ENCODE measurements around the gene LRP1B.
"Not testable (repeated sequence)": the region's sequence is repeated elsewhere in the genome, so short reads cannot be mapped to it uniquely, and the experiment has no call there.

The LRP1B gene

DNA sequence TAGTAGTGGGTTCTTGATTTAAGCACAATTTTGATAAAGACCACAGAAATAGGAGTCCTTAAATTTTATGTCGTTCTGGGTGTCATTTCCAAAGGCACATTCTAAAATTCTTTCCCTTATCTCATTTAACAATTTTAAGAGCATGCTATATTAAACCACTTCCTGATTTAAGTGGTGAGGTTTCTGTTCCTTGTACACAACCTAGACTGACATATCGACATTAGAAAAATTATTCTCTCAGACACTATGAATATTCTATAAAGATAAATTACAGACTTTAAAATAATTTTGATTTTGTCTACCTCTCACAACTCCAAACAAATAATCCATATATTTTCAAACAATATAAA is 923.8 kb downstream of the LRP1B start:
- DNase-seq: no peak

DNA sequence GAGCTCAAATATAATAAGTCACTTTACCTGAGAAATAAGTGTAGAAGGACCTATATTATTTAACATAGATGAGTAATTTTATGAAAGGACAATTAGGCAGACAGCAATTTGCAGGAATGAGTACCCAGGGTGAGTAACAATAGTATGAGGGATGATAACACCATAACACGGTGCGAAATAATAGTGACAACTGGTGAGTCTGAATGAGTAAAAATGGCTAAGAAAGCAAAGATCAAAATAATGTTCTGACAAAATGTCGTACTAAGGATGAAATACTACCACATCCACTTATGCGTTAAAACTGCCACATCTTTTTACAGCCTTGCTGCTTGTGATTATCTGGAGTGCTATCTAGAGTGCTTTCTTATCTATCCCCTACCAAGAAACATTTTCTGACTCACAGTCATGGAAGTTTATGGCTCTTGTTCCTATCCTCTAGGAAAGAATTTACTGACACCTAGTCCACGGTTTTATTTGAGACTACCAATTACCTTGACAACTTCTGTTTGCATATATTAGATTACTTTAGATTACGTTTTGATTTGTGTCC is 929.7 kb downstream of the LRP1B start:
- no peak for DNase-seq

- DNase-seq: peak; percentile 3
Measured at GRCh38 chr2:141200191-141200590, 930.6 kb downstream of the LRP1B start.

DNA sequence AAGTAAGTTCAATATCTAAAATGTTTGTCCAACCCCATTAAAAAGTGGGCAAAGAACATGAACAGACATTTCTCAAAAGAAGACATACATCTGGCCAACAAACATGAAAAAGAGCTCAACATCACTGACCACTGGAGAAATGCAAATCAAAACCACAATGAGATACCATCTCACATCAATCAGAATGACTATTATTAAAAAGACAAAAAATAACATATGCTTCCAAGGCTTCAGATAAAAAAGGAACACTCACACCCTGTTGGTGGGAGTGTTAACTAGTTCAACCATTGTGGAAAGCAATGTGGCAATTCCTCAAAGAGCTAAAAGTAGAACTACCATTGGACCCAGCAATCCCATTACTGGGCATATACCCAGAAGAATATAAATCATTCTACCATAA is 931.1 kb downstream of the LRP1B start:
- DNase-seq: no peak

GRCh38 chr2:141195087-141195486 is 935.7 kb downstream of the LRP1B start:
- no peak for DNase-seq

- DNase-seq: no peak
Measured at GRCh38 chr2:141187075-141187439, 943.8 kb downstream of the LRP1B start.

DNA sequence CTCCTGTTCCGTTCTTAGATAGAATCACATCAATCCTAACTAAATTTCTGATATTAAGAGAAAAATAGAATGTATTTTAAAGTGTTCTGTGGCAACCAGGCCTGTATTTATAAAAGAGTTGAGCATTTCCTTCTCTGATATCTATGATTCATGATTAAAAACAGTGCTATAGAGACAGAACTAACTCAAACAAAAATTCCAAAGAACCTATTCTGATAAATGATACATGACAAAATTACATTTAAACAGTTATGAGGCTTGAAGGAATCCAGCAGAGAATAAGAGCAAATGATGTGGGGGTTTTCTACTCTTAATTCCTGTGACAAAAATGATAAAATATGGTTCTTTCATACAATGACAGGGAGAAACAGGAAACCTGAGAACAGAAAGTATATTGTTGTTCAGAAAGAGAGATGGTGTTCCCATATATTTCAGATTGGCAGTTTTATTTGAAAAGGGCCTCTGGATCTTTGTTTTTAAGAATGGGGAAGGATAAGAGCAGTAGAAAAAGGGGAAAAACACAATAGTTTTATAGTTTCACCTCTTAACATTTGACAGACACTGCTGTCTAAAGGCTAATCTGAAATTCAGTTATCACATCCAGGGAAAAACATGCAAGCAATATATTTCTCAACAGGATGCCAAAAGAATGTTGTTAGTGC is 944.3 kb downstream of the LRP1B start:
- no peak for DNase-seq

GRCh38 chr2:141182246-141182645 is 948.6 kb downstream of the LRP1B start:
- no peak for DNase-seq

DNA sequence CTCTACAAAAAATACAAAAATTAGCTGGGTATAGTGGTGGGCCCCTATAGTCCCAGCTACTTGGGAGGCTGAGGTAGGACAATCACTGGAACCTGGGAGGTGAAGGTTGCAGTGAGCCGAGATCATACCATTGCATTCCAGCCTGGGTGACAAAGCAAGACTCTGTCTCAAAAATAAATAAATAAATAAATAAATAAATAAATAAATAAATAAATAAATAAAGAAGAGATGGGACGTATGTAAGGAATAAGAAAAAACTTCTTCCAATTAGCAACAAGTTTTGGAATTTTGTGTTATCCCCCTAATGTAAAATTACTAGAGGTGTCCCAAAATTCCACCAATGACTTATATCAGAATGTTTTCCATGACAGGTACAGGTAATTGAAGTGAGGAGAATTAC is 961.7 kb downstream of the LRP1B start:
- DNase-seq: not testable (repeated sequence)

DNA sequence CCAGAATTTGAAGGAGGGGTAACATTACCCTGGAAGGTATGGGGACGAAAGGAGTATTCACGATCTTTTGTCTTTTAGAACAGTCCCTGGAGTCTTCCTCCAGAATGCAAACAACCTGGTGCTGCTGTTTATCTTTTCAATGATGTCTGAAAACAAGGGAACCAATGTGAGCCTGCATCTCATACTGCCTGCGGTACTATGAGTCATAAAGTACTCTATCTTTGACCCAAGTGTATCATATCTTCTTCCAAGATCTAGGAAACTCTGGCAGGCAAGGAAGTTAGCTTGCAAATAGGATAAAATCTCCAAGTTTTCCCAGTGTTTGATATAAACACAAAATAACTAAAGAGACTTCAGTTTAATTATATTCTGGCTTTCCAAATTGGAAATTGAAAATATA is 968.5 kb downstream of the LRP1B start:
- peak; percentile 0 for DNase-seq

DNA sequence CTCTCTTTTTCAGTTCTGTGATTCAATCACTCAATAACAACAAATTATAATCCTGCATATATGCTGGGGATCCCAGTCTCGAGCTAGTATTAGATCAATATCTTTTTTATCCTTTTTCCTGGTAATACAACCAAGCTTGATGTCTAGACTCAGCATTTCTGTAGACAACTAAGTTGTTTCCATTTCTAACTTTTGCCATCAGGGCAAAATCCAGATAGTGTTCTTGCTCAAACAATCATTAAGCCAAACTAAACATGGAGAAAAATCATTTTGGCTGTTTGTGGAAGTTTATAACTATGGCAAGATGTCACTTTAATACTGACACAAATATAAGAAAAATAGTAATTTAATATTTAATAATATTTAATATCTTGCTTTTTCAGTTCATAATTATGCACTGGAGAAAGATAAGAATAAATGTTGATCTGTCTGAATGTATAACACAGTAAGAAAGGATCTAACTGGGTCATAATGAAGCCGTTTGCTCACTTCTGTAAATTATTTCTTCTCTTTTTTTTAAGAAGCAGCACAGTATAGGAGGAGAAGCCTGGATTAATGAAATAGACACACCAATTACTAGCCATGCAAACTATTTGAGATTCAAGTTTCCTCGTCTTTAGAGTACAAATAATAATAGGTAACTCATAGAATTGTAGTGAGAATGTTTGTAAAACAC is 979.1 kb downstream of the LRP1B start:
- DNase-seq: no peak

DNA sequence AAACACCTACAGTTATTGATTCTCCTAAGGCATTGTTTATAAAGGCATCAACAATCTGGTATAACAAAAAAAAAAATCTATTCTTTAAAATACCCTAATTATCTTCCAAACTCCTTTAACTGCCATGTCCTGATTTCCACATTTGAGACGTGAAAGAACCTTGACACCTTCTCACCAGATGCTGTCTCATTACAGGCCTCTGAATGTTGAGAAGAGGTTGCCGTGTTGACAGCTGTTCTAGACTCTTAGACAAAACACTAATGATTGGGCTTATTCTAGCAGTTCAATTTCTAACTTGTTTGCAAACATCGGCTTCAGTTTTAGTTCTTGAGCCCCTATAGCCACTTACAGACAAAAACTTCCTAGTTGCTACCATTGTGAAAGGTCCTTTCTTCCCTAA is 988.8 kb downstream of the LRP1B start:
- no peak for DNase-seq

GRCh38 chr2:141137122-141137693 is 993.6 kb downstream of the LRP1B start:
- no peak for DNase-seq

DNA sequence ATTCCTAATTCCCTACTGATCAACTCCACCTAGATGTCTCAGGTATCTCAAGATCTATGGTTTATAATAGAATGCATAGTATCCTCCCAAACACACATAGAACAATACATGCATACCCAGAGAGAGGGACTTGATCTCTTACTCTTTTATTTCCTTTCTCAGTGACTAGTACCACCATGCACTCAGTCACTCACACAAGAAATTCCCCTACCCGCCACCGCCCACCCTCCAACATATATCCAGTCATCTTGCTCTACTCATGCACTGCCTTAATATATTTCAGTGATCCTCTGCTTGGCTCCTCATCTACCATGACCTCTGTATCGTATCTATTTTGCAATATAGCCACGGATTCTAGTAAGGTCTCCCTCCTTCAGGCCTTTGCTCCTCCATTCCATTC is 996.9 kb downstream of the LRP1B start:
- DNase-seq: no peak

GRCh38 chr2:141125432-141125831 is 1005.4 kb downstream of the LRP1B start:
- DNase-seq: no peak

DNA sequence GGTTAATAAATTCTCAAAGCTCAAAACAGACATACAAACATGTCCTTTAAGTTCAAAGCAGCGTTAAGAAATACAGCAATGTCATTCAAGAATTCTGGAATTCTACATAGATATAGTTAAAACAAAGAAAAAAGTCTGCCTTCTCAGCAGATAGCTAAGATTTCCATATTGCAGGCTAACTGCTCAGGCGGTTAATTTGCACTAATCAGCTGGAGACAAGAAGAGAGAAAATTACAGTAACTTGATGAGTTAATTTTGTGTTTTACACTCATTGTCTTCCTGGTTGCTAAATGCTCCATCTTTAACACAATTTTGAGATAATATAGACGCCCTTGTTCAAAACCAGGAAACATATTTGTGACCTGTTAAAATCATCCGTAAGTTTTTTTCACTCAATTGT is 1012.0 kb downstream of the LRP1B start:
- DNase-seq: no peak

DNA sequence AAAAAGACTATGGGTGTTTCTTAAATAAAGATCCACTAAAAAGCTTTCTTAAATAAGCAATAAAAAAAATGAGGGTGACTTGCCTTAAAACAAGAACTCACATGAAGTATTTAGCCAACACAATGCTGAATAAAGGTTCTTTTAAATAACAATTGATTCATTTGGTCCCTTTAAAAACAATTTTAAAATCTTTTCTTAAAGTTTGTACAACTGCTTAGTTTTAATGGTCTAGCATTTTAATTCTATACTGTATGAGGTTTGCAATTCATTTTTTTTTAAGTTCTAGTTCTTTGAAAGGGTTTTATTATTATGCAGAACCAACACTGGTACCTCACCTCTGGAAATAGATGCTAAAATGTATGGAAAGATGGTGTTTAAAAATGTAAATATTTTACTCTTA is 1017.5 kb downstream of the LRP1B start:
- no peak for DNase-seq

DNA sequence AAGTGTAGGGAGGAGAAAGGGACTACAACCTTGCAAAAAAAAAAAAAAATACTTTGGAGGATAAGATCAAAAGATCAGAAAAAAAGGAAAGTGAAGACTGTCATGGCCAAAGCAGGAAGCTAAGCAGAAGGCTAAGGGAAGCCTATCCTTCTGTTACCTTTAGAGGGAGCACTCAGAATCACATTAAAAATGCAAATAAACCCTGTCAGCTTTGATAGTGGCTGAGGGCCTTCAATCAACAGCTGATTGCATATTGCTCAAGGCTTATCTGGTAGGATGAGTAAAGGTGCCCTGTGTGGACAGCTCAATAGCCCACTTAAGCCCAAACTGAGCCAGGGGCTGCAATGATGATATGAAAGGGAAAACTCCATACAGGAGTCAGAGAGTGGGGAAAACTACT is 1021.2 kb downstream of the LRP1B start:
- DNase-seq: peak; percentile 2

GRCh38 chr2:141105763-141106162 is 1025.1 kb downstream of the LRP1B start:
- DNase-seq: no peak

DNA sequence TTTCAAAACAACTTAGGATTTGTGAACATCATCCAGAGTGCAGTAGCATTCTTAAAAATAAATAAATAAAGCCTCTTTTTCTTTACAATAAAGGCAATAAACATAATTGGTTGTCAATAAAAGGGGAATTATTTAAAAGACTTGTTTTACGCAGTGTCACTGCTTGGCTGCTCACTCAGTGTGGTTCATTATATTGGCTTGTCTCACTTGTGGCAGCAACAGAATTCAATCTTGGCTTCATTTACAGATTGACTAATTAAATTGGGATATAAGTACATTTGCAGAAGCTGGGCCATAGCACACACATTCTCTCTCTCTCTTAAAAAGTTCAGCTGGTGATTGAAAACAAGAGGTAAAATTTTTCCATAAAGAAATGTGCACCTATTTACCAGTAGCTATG is 1027.6 kb downstream of the LRP1B start:
- no peak for DNase-seq

DNA sequence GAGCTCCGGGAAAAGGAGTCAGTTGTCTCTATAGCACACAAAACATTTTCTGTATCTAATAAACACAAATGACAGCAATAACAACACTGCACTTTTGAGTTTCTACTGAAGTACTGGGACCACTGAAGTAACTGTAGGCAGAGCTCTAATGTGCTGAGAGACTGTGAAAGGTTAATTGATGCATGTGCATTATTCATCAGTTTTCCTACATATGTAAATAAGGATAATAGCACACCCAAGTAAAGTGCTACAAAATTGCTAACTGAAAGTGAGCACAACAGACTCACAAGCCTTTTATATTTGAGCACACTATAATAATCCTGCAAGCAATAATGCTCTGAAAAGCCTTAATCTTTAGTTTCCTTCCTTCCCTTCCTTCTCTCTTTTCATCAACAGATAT is 1051.6 kb downstream of the LRP1B start:
- DNase-seq: no peak

- DNase-seq: no peak
Measured at GRCh38 chr2:141075753-141076152, 1055.1 kb downstream of the LRP1B start.

- no peak for DNase-seq
Measured at GRCh38 chr2:141068053-141068682, 1062.6 kb downstream of the LRP1B start.

GRCh38 chr2:141065042-141065441 is 1065.8 kb downstream of the LRP1B start:
- no peak for DNase-seq
